Limb (tissue), 2 donors: ENCODE results near the gene PPP1R27.

Experiments
- DNase-seq, 2 donors: peaks; one replicate each; pipeline ENCODE4 v3.0.0-alpha.2; 2016; ENCODE audit errors: extremely low spot score in 2 of 2

Gene PPP1R27

DNA sequence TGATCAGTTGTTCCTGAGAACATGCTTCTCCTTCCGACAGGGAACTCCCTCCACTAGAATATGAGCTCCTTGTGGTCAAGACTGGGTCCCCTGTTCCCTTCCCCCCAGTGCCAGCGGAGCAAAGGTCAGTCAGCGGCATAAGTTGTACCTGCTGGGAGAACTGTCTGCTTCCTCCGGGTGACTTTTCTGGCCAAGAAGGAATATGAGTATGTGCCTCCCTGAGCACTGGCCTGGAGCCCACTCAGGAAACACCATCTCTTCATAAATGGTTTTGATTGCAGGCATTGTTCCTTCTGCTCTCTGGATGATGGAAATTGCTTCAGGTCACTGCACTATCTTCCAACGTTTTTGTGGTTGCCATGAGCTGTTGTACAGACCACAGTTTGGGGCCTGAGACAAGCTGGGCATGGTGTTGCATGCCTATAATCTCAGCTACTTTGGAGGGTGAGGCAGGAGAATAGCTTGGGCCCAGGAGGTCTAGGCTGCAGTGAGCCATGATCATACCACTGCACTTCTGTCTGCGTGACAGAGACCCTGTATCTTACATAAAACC lies 28.3 kb upstream of the PPP1R27 start:
- DNase-seq: no peak

DNA sequence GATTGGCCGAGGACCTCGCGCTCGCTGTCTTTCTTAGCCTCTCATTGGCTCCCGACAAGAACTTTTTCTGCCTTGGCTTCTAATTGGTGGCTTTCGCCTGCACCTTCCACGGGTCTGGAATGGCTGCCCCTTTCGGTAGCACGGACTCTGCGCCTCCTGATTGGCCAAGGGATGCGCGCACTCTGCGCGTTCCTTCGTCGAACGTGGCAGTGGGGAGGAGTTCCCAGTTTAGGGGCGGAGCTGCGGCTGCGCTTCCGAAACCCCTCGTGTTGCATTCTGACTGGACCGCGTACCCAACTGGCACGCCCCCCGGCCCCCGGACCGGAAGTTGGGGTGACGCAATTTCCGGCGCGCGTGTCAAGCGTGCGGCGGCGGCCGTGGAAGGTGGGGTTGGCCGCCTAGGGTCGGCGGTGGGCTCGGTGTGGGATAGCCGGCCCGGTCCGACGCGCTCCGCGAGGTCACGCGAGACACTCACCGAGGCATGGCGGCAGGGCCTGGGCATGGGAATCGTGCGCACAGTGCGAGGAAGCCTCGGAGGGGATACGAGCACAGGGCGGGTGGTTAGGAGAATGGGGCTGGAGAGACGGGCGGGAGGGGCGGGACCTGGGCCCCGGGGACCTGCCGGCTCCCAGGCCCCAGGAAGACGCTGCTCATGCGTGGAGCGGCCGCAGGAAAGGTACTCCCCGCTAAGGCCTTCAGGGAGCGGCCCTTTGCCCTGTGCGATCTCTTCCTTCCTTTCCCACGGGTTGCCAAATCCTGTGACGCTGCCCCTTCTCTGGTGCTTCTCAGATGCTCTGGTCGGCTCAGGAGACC lies 26.1 kb upstream of the PPP1R27 start:
- peak; percentile 100 for DNase-seq

DNA sequence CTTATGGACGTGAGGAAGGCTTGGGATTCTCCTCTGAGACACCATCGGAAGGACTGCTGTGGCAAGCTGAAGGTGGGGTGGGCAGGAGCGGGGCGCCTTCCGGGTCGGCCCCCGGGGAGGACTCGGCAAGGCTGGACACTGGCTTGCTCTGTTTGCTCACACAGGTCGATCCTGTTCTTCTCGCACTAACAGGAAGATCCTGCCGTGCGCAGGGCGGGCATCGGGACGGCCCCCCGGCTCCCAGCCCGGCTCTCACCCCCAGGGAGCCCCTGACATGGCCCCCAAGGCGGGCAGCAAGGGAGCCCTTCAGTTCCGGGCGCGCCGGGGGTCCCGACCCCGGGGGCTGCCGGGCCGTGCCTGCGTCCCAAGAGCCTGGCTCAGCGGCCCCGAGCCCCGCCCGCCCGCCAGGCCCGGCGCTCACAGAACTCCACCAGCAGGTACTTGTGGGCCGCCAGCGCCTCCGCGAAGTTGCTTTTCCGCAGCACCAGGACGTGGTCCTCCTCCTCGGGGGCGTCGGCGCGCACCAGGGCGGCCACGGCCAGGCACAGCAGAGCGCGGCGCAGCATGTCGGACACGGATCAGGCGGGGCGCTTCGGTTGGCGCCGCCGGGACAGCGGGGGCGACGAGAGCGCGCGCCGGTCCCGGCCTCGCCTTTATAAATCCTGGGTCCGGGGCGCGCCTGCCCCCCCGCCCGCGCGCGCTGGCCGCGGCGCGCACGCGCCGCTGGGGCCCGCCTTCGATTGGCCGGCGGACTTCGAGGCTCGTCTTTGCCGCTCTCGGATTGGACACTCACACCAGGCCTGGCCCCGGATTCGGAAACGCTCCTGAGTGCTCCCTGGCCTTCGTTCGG lies 25.3 kb upstream of the PPP1R27 start, which contains the start of gene P4HB:
Gene P4HB (minus strand): TSS at position 630 of the 850 bp plus-strand sequence. CDS start 64 bp downstream, at position 566.
- DNase-seq: no peak

DNA sequence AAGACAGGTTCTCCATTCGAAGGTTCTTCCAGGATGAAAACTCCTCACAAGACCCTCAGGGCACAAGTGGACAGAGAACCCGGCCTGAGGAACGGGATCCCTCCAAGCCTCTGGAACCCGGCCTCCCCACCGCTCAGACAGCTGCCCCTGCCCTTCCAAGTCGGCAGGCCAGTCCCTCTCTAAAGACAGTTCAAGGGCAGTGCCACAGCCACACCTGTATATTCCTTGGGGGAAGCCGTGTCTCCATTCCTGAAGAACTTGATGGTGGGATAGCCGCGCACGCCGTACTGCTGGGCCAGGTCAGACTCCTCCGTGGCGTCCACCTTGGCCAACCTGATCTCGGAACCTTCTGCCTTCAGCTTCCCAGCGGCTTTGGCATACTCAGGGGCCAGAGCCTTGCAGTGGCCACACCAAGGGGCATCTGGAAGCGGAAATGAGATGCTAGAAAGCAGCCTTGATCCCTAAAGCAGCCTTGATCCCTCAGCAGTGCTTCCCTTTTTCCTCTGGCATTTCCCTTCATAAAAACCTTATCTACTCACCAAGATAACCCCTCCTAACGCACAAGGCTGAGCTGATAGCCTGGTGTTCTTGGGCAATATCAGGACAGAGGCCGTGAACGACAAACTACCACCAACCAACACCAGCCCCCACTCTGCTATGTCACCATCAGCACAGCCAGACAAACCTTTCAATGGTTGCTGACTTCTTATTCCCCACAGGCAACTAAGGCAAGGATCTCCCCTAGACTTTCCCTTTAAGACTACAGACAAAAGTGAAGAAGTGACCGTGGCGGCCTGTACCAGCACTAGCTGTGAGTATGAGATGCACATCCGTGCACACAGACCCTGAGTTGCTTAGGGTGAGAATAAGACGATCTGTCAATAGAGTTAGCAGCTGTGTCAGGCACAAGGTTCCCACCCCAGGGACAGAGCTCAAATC lies 24.4 kb upstream of the PPP1R27 start:
- no peak for DNase-seq

DNA sequence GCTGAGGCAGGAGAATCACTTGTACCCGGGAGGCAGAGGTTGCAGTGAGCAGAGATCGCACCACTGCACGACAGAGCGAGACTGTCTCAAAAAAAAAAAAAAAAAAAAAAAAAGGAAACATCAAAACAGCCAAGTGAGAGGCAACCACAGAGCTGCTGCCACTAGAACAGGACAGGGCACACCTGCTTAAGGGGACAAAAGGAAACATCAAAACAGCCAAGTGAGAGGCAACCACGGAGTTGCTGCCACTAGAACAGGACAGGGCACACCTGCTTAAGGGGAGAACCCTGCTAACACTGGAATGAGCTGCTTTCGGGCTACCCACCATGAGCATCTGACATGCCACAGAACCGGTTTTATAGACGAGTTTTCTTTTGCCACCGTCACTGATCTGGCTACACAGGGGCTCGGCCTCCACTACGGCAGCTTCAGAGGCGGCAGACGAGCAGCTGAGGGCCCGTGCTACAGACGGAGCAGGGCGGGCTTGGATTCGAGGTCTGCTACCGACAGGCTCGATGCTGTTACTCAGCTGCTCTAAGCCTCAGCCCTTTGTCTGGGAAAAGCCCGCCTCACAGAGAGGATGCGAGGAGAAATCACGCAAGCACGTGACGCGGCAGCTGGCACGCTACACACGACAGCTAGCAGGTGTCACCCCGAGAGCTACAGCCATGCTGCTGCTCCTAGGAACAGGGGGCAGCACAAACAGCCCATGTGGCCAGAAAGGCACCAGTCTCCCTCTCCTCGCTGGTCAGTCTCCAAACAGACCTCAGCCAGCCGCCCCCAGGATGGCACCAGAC lies 23.5 kb upstream of the PPP1R27 start:
- no peak for DNase-seq

DNA sequence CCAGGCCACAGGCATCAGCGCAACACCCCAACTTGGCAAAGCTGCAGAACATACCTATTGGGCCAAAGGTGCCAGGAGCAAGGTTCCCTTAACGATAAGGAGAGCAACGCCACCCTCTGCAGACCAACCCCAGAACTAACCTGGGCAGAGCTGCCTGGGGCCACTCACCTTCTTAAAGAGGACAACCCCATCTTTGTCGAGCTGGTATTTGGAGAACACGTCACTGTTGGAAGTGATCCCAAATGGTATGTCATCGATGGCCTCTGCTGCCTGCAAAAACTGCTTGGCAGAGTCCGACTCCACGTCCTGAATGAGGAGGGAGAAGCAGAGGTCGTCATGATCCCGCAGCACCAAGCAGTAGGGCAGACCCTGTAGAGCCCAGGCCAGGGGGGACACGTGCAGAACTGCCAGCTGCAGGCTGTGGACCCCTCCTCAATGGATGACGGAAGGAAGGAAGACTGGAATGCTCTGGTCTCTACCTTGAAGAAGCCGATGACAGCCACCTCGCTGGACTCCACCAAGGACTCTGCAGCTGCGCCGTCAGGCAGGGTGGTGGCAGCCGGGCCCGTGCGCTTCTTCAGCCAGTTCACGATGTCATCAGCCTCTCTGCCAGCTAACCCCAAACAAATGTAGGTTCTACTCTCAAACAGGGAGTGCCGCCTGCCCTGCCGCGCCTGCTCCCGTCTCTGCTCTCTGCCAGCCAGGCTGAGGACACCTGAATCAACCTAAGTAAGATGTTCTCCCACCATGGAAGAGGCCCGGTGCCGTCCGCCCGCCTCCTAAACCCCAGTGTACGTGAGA lies 20.3 kb upstream of the PPP1R27 start:
- no peak for DNase-seq

DNA sequence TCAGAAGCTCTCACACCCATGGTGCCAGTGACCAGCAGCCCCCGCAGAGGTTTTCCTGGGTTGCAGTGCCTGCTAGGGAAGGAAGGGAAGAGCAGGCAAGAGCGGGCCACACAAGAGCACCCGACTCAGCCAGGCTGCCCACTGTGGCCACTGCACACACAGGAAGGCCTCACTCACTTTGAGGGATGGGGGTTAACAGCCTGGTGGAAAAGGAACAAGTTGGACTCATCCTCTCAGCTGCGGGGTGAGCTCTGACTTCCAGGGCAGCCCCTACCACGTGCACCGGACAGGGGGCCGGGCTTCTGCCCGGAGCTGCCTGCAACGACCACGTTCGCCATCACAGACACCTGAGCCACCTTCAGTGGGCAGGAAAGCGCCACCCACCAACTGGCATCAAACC lies 17.4 kb upstream of the PPP1R27 start:
- DNase-seq: no peak

DNA sequence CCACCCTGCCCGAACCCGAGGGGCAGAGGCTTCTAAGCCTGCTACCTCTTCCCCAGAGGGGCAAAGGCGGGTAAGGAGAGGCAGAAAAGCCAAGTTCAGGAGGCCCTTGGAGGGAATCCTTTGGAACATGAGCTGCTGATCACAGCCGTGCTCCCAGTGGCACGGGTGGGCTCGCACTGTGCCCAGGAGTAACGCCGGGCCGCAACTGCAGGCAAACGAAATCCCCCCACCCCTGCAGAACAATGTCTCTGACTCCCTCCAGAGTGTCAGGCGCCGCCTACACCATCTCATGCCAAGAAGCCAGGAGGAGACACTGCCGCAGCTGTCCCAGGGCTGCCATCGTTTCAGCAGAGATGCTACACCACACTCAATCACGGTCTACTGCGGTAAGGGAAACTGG lies 16.6 kb upstream of the PPP1R27 start:
- DNase-seq: no peak

DNA sequence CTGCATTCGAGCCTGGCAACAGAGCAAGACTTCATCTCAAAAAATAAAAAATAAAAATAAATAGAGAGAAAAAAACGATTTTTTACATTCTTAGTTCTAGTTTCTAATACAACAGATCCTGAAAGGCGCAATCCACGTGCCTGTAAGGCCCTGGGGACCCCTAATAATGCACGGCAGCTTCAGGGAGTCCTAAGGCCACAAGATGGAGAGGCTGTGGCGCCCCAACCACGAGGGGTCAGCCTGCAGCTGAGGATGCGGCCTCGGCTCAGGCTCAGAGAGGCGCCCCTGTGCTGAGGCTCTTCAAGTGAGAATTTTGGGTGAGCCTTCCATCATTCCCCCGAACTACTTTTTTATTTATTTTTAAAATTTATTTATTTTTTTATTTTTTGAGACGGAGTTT lies 14.6 kb upstream of the PPP1R27 start:
- DNase-seq: no peak

DNA sequence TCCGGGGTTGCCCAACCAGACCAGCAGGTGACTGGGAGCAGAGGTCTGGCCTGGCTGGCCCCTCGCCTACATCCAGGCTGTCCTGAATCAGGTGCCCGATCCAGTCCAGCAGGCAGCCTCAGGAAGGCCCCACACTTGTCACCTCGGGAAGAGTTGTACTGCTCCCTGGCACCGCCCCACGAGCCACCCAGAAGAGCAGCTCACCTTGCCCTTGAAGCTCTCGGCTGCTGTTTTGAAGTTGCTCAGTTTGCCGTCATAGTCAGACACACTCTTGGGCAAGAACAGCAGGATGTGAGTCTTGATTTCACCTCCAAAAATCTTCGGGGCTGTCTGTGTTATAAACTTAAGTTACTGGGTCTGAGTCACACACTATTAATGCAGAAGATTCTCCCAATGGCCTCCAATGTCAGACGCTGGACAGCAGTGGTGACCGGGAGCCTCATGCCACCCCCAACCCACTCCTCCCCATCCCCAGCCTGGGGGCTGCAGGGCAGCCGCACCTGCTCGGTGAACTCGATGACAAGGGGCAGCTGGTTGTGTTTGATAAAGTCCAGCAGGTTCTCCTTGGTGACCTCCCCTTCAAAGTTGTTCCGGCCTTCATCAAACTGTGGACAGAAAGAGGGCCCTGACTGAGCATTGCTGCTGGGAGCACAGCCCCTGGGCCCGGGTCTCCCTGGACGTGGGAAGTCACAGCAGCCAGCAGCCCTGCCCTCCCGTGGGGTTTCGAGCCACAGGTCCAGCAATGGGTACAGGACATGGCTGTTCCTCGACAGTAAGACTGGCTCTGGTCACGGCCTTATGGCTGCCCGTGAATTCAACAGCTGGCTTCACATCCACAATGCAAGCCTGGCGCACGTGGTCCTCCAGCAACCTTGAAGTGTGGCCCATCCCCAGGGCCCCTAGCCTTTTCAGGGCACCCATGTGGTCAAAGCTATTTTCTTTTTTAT lies 12.2 kb upstream of the PPP1R27 start:
- DNase-seq: no peak

DNA sequence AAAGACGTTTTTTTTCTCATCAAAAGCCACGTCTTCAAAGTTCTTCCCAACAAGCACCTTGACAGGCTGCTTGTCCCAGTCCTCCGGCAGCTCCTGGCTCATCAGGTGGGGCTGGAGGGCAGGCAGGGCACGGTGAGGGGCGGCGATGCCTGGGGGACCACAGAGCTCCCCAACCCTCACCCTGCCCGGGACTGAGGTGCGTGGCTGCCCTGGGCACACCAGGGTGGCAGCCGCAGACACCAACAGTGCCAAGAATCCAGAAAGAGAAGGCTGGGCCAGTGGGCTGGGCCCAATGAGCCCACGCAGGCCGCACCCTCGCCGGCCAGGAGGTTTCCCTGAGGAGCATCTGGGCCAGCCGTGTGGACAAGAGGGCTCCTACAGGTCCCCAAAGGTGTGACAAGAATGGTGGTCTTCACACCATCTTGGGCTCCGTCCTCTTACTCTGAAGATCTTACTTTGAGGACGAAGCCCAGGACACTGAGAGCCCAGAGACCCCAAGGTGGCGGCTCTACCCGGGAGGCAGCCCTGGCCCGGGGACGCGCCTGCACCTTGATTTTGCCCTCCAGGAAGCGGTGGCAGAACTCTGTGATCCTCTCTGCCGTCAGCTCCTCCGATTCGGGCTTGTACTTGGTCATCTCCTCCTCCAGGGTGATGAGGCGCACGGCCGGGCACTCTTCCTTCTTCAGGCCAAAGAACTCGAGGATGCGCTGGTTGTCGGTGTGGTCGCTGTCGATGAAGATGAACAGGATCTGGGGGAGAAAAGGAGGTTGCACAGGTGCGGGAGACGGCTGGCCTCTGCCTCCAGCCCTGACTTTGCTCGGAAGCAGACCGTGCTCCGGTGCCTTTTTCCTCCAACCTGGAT lies 11.3 kb upstream of the PPP1R27 start:
- no peak for DNase-seq

DNA sequence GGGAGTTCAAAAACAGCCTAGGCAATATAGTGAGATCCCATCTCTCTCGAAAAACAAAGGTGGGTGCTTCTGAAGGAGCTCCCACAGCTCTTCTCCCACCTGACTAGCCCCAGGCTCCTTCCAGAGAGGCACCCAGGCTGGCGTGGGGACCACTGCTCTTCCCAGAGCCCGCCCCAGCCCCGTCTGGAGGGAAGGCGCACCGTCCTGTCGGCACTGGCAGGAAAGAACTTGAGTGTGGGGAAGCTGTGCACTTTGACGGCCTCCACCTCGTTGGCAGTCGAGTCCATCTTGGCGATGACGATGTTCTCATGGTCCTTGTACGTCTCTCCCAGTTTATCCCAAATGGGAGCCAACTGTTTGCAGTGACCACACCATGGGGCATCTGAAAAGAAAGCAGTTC lies 10.5 kb upstream of the PPP1R27 start:
- DNase-seq: no peak

DNA sequence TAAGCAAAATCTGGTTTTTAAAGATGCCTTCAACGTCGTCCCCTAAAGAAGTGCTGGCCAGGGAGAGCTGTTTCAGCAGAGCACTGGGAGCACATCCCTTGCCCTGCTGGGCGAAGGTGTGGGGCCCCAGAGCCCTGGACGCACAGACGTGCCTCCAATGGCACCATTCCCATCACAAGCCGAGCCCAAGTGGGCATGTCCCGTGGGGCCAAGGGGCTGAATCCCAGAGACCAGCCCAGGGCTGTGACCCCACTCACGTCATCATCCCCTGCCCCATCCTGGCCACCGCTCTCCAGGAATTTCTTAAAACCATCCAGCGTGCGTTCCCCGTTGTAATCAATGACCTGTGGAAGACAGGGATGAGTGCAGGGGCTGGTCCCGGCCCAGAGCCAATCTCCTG lies 10.0 kb upstream of the PPP1R27 start:
- DNase-seq: no peak

DNA sequence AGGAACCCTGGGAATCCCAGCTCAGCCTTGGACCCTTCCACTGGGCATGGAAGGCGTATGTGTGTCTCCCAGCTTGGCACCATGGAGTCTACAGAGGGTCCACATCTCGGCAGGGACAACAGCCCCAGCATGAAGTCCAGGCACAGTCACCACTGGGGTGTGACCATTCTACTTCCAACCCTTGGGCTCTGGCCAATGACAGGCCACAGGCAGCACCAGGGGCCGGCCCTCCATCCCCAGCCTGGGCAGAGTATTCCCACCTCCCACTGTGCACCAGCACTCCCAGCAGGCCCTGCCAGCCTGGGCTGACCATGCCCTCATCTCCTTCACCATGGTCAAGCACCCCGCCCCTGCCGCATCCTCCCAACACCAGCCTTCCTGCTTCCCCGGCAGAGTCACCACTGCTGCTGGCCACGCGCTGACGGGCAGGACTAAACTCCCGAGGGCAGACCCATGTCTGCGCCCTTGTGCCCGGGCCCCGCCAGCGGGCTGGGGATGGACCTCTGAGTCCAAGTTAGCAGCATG lies 9.5 kb upstream of the PPP1R27 start:
- DNase-seq: no peak

DNA sequence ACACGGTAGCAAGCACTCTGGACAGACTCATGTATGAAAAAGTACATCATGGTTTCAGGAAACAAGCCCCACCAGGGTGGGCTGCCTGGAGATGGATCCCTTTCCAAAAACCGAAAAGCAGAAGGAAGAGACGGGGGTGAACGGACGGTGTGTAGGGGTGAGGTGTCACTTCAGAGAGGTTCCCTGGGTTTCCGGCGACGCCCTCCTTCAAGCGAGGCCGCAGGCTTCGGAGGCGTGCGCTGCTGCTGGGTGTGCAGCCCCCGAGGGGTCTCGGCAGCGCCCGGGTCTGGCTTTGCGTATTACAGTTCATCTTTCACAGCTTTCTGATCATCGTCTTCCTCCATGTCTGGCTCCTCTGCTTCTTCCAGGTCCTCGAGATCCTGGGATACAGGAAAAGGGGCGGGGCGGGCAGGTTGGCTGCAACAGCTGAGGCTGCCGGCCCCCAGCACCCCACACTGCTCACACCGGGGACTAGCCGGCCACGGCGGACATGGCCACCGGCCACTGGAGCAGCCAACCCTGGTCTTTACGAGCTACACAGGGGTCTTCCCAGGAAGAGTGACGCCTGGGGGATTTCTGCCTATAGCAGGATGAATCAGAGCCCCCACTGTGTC lies 9.0 kb upstream of the PPP1R27 start:
- no peak for DNase-seq

DNA sequence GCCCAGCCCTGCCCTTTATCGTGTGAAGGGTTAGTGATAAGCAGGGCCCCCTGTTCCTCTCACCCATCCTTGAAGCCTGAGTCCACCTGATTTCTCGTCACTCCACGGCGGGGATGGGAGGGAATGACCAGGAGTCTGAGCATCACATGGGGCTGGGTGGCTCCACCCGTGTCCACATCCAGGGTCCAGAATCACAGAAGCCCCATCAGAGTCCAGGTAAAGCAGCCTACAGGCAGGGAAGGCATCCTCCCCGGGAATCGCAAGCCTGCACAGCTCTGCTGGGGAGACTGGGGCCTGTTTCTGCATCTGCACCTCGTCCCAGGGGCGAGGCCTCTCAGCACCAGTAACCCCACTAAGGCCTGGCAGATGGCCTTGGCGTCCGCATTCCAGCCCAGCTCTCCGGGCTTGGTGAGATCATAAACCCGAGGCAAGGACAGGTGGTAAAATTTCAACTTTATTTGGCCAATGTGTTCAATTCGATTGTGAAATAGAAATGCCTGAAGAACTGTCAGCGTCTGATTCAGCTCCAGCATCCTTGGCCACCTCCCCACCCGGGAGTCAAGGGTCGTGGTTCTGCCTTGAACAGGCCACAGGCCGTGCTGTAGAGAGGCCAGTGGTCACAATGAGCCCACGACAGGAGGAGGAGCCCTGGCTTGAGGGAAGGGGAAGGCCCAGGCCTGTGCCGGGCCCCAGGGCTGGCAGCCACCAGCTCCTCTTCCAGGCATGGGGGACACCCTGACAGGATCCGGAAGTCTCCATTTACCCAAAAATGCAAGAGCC lies 8.1 kb upstream of the PPP1R27 start:
- DNase-seq: no peak
